HG03342 (cell line): ENCODE measurements around the gene FASN.

Experiments used
- ATAC-seq: cut with Tn5 transposase; IDR thresholded peaks from one replicate; pipeline ENCODE4 v1.9.1; 2021; ENCODE audit warnings: mild to moderate bottlenecking, moderate library complexity; ENCODE audit not compliant: unreplicated experiment

The FASN gene

GRCh38 chr17:82059272-82060000 lies 38.6 kb downstream of the FASN start:
- ATAC-seq, result no peak

GRCh38 chr17:82058855-82059249 lies 39.2 kb downstream of the FASN start:
- ATAC-seq, result no peak

GRCh38 chr17:82058230-82058854 lies 39.7 kb downstream of the FASN start:
- ATAC-seq, result no peak

DNA sequence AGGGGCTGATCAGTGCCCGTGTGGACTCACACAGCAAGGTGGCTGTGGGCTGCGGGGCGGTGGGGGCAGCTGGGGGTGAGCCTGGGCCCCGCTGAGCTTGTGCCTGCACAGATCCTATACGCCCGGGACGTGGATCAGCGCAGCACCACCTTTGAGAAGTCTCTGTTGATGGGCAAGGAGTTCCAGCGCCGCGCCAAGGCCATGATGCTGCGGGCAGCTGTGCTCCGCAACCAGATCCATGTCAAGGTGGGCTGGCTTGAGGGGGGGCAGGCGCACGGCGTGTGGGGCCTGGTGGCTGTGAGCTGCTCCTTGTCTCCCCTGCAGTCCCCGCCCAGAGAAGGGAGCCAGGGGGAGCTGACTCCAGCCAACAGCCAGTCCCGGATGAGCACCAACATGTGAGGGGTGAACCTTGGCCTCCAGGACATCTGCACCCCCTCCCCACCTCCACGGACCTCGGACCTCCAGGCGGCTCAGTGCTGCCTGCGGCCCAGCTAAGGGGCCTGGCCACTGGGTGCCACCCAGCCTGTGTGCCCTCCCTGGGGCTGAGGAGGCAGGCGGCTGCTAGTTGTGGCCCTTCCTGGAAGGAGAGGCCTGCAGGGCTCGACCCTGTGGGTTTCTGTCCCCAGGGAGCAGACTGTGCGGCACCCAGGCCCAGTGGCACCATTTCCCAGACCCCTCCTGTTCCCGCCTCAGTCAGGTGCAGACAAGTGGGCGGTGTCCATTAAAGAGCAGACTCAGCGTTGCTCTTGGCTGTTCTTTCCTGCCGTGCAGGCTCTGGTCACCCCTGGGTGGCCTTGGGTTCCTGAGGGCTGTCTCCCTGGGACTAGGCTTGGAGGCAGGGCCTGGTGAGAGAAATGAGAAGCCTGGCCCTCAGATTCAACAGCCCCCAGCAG lies 41.1 kb downstream of the FASN start:
- no peak for ATAC-seq

GRCh38 chr17:82055965-82056728 lies 41.9 kb downstream of the FASN start:
- no peak for ATAC-seq

GRCh38 chr17:82055023-82055964 lies 42.7 kb downstream of the FASN start:
- ATAC-seq, result no peak

GRCh38 chr17:82054351-82055022 lies 43.5 kb downstream of the FASN start:
- no peak for ATAC-seq

DNA sequence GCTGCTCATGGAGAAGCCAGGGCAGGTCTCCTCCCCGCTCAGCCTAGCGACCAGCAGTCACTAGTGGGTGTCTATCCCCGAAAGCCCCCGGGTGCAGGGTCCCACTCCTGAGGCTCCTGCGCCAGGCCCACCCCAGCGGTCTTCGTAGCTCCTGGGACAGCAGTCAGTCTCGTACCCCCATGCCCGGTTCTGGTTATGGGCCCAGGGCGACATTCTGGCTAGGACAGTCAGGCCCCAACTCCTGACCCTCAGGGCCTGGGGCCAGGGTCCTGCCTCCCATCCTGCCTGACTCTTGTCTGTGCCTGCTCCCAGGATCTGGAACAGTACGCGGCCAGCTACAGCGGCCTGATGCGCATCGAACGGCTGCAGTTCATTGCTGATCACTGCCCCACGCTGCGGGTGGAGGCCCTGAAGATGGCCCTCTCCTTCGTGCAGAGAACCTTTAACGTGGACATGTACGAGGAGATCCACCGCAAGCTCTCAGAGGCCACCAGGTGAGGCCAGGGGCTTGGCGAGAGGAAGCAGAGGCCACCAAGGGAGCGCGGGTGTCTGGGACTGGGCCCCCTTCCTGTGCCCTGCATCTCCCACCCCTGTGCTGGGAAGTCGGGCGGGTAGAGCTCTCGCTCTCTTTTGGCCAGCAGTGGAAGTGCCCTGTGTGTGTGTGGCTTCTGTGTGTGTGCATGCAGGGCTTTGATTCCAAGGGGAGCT lies 44.3 kb downstream of the FASN start:
- ATAC-seq, result no peak

DNA sequence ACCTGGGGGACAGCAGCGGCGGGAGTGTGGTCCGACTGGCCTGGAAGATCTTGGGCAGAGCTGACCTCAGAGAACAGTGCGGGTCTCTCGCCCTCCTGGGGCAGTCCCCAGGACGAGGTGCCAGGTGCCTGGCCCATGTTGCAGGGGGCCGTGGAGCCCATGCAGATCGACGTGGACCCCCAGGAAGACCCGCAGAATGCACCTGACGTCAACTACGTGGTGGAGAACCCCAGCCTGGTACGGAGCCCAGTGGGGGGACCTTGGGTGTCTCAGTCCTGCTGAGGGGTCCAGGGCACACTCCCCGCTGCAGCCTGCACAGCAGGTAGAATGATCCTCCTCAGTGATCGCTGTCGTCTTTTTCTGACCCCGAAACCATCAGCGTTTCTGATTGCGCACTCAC lies 44.9 kb downstream of the FASN start:
- no peak for ATAC-seq

GRCh38 chr17:82052638-82053059 lies 45.4 kb downstream of the FASN start:
- ATAC-seq, result no peak

DNA sequence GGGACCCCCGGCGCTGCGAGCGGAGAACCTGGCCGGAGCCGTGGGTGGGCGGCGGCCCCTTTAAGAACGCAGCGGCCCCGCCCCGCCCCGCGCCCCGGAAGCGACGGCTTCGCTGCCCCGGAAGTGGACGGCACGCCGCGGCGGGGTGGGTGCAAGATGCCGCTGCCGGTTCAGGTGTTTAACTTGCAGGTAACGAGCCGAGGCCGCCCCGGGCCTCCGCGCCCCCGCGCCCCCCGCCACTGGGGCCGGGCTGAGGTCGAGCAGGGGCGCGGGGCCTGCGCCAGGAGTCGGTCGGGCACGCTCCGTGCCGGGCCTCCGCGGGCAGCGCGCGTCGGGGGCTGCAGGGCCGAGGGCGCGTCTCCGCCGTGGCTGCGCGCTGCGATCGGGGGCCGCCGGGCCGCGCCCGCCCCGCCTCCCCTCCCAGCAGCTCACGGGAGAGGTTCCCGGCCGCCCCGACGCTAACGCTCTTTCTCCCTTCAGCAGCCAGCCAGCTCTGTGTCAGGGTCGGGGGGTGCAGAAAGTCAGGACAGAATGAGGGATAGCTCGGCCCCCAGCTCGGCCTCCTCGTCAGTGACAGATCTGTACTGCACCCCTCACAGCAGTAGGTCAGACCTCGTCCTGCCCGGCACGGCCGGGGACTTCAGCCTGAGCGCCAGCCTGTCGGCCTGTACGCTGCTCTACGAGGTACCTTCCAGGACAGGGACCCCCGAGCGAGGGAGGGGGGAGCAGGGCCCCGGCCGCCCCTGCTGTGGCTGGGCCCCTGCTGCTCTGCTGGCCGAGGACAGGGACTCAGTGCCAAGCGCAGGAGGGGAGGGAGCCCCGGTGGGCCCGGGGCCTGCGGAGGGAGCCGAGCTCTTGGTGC lies 46.0 kb downstream of the FASN start, which contains the start of the genes GPS1 and RFNG:
Gene GPS1, plus strand, starts transcription at position 123 of the 862 bp plus-strand sequence. Its CDS starts 34 bp downstream, at position 157.
Gene RFNG, minus strand, starts transcription at position 36 of the 862 bp plus-strand sequence. CDS start 45 bp downstream, outside the sequence.
- no peak for ATAC-seq

DNA sequence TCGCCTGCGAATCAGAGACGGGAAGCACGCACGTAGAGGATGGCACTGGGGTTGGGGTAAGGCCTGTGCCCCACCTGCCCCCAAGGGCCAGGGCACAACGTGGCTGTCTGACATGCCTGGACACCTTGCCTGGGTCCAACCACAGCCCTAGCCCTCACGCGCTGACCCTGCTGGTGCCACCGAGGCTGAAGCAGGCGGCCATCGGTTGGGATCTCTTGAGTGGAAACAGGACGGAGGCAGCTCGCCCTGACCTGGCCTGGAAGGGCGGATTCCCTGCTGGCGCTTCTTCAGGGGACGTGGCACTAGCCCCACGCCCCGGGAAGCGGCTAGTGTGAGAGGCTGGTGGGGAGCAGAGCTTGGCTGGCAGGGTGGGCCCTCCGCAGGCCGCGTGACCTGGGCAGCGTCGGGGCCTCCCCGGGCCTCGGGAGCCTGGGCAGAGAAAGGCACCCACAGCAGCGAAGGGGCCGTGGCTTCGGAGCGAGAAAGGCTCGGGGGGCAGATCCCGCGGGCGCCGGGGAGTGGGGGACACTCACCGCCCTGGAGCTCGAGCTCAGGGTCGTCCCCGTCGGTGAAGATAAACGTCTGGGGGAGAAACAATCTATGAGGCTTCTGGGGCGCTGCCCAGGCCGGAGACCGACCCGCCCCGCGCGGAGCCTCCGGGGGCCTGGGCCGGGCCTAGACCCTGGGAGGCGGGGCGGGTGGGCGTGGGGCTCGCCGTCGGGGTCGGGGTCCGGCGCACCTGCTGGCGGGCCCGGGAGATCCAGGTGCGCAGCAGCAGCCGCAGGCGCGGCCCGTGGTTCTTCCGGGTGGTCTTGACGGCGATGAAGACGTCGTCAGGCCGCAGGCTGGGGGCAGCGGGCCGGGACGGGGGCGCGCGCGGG lies 47.0 kb downstream of the FASN start:
- no peak for ATAC-seq

- no peak for ATAC-seq
These were observed 47.8 kb downstream of the FASN start for GRCh38 chr17:82050152-82050760.

DNA sequence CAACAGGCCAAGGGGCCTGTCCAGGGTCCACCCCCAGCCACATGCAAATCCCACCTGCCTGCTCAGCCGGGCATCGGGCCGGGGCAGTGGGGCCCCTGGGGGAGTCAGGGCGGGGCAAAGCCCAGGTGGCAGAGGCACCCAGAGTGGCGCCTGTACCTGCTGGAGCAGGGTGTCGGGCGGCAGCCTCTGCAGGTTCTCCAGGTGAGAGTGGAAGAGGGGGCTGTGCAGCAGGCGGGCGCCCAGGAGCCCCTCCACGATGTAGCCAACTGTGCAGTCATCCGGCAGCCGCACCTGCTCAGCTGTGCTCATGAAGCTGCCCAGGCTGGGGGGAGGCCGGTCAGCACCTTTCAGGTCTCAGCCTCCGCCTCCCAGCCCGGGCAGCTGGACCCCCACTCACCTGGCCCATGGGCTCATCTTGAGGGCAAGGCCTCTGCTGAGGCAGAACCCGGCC lies 48.5 kb downstream of the FASN start:
- ATAC-seq, result no peak

DNA sequence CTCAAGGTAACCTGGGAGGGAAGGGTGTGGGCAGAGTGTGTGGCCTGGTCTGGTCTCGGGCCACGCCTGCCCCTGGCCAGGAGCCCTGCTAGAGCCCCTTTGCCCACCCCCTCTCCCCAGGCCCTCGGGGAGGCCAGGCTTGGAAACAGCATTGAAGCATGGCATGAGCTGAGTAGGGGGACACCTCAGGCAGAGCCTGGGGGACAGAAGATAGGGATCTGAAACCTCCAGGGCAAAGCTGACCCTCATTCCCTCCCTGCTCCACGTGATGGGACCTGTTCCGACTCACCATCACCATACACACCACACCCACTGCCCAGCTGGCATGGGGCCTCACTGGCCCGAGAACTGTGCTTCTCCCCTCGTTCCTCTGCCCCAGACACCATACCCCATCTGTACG lies 48.9 kb downstream of the FASN start:
- no peak for ATAC-seq

DNA sequence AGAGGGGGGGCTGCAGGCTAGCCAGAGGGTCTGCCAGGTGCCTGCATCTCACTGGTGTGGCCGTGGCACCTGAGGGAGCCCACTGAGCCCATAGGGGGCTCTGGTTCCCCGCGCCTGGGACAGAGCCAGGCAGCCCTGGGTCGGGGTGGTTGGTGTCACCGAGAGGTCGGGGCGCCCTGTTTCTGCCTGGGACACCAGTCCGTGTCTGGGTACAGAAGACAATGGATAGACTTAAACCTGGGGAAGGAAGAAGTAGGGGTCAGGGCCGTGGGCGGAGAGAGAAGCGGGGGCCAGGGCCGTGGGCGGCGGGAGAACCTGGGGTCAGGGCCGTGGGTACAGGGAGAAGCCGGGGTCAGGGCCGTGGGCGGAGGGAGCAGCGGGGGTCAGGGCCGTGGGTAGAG lies 49.5 kb downstream of the FASN start:
- no peak for ATAC-seq
